LNCaP clone FGC (cell line): ENCODE data around the gene GPR157.

Source experiments
- DNase-seq: peaks from one replicate; pipeline ENCODE4 v3.0.0-alpha.2; 2011; ENCODE audit warnings: low read depth
- H3K4me3 ChIP-seq: 2 replicates; pipeline ENCODE4 v1.5.1; 2011; ENCODE audit warnings: mild to moderate bottlenecking, low read depth, low read length, control low read depth
- TF ChIP-seq, protein P1 (sequence below): IDR thresholded peaks from 2 replicates; pipeline ENCODE4 v1.5.1; 2012; ENCODE audit warnings: mild to moderate bottlenecking; ENCODE audit not compliant: control insufficient read depth, insufficient read depth; ENCODE audit errors: extremely low read depth

Gene GPR157

DNA sequence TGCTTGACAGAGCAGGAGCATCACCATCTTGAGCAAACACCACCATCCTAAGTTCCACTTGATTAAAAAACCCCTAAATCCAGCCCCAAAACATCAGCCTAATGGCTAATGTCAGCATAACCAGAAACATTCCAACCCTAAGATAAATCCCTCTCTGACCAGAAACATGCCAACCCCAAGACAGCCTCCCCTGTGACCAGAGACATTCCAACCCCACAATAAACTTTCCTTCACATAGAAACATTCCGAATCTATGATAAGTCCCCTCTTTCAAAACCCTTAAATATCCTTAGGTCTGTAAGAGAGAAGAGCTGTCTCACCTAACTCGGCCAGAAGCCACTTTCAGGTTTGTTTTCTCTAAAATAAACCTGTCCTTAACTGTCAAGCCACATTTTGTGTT lies 42.1 kb downstream of the GPR157 start:
- no peak for DNase-seq
- TF ChIP-seq, protein P1, sequence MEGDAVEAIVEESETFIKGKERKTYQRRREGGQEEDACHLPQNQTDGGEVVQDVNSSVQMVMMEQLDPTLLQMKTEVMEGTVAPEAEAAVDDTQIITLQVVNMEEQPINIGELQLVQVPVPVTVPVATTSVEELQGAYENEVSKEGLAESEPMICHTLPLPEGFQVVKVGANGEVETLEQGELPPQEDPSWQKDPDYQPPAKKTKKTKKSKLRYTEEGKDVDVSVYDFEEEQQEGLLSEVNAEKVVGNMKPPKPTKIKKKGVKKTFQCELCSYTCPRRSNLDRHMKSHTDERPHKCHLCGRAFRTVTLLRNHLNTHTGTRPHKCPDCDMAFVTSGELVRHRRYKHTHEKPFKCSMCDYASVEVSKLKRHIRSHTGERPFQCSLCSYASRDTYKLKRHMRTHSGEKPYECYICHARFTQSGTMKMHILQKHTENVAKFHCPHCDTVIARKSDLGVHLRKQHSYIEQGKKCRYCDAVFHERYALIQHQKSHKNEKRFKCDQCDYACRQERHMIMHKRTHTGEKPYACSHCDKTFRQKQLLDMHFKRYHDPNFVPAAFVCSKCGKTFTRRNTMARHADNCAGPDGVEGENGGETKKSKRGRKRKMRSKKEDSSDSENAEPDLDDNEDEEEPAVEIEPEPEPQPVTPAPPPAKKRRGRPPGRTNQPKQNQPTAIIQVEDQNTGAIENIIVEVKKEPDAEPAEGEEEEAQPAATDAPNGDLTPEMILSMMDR, result no peak
- H3K4me3 ChIP-seq, result no peak overlapping the region

GRCh38 chr1:9086045-9086444 lies 42.9 kb downstream of the GPR157 start:
- H3K4me3 ChIP-seq, result no peak overlapping the region
- DNase-seq, result no peak
- TF ChIP-seq, protein P1, result no peak

DNA sequence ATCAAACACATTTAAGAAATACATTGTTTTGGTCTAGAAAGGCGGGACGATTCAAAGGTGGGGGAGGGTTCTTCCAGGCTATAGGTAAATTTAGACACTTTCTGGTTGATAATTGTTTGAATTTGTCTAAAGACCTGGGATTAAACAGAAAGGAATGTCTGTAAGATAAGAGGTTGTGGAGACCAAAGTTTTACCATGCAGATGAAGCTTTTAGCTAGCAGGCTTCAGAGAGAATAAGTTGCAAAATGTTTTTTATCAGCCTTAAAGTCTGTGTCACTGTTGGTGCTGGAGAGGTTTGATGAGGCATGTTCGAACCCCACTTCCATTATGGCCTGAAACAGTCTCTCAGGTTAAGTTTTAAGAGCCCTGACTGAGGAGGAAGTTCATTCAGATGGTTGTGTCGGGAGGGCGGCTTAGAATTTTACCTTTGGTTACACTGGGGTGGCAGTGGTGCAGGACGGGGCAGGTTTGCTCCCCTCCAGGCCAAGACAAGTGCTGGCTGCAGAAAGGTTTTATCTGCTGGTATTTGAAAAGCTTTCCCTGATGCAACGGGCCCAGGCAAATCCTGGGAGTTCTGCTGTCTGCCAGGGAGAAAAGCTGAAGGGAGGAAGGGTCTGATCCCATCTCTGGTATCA lies 43.5 kb downstream of the GPR157 start:
- no peak overlapping the region for H3K4me3 ChIP-seq
- TF ChIP-seq, protein P1, result no peak
- DNase-seq, result no peak

DNA sequence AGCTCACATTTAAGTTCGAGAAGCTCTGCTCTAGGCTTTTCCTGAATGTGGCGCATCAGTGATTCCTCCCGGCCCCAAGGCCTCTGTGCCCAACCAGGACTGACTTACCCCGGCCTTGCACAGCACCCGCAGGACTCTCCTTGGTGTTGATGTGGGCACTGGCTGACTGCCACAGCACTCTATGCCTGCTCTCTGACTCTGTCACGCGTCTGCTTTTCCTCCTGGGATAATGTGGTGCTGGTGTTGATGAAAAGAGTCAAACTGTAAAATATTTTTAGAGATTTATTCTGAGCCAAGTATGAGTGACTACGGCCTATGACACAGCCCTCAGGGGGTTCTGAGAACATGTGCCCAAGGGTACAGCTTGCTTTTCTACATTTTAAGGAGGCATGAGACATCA lies 44.0 kb downstream of the GPR157 start:
- no peak for DNase-seq
- H3K4me3 ChIP-seq, result no peak overlapping the region
- TF ChIP-seq, protein P1, result no peak

- no peak for DNase-seq
- TF ChIP-seq, protein P1, result no peak
Measured at GRCh38 chr1:9081473-9081872, 47.4 kb downstream of the GPR157 start.

DNA sequence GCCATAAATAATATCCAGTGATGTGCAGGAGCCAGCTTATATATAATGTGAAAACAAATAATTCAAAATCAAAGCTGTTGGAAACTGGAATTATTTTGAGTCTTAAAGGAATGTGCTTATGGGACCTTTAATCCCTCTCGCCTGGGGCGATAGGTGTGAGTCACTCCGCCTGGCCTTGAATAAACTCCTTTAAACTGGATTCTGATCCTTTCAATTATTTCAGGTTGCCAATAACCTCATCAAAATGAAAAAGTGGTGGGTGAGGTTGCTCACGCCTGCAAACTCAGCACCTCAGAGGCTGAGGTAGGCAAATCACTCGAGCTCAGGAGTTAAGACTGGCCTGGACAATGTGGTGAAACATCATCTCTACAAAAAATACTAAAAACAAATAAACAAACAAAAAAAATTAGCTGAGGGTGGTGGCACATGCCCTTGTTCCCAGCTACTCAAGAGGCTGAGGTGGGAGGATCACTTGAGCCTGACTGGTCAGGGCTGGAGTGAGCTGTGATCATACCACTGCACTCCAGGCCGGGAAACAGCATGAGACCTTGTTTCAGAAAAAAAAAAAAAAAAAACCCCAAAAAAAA lies 48.1 kb downstream of the GPR157 start:
- TF ChIP-seq, protein P1, result no peak
- no peak overlapping the region for H3K4me3 ChIP-seq
- no peak for DNase-seq

More at GRCh38 chr1:9081473-9081872, 47.4 kb downstream of the GPR157 start:
- no peak overlapping the region for H3K4me3 ChIP-seq
